GM10248 (cell line): ENCODE measurements around the gene FHIT.

Experiments
- CTCF ChIA-PET: fragments of 300-600 bp; sonication (Branson Sonifier 250); formaldehyde crosslinking; extraction: SDS; loops from one replicate; lab custom pipeline; 2021; ENCODE audit warnings: antibody characterized with exemption; lab: Yijun Ruan, JAX
- POLR2A ChIA-PET: fragments of 350-650 bp; sonication (Branson Sonifier 250); formaldehyde crosslinking; extraction: SDS; loops from one replicate; lab custom pipeline; 2020; ENCODE audit warnings: antibody characterized with exemption; lab: Yijun Ruan, JAX
- DNase-seq: peaks from one replicate; pipeline ENCODE4 v3.0.0; 2012; ENCODE audit errors: extremely low spot score
- CTCF ChIP-seq: IDR thresholded peaks from 2 replicates; pipeline ENCODE4 v1.5.1; 2012; ENCODE audit warnings: mild to moderate bottlenecking, low read depth; ENCODE audit errors: extremely low read depth, missing control alignments, control extremely low read depth

FHIT gene

GRCh38 chr3:61092870-61093269, 158.4 kb downstream of the FHIT start:
- CTCF ChIA-PET = interaction anchor here (1.4 kb wide), 1 partner anchor 20 kb away, joined by 3 read pairs; no protein-coding TSS in a partner anchor
- POLR2A ChIA-PET = no interaction called here
- no peak for DNase-seq
- TF ChIP-seq CTCF = no peak

- ChIA-PET CTCF (no interaction called here), POLR2A (no interaction called here)
- DNase-seq = no peak
- no peak for TF ChIP-seq CTCF
Measured at GRCh38 chr3:61090389-61091169, 160.7 kb downstream of the FHIT start.

- TF ChIP-seq CTCF = no peak
- ChIA-PET POLR2A (no interaction called here), CTCF (interaction anchor here (1.1 kb wide), 1 partner anchor 16 kb away, joined by 4 read pairs; no protein-coding TSS in a partner anchor)
- DNase-seq = no peak
Measured at GRCh38 chr3:61087465-61087864, 163.8 kb downstream of the FHIT start.

GRCh38 chr3:61081554-61081953, 169.7 kb downstream of the FHIT start:
- POLR2A ChIA-PET = no interaction called here
- no peak for TF ChIP-seq CTCF
- CTCF ChIA-PET = interaction anchor here (1.2 kb wide), 1 partner anchor 14 kb away, joined by 4 read pairs; no protein-coding TSS in a partner anchor
- no peak for DNase-seq

- ChIA-PET POLR2A (no interaction called here), CTCF (interaction anchor here (1.2 kb wide), 1 partner anchor 13 kb away, joined by 4 read pairs; no protein-coding TSS in a partner anchor)
- TF ChIP-seq CTCF = no peak
- no peak for DNase-seq
Measured at GRCh38 chr3:61080737-61081445, 170.4 kb downstream of the FHIT start.

- CTCF ChIA-PET = no interaction called here
- POLR2A ChIA-PET = no interaction called here
- no peak for TF ChIP-seq CTCF
- no peak for DNase-seq
Measured at GRCh38 chr3:61078048-61078752, 173.1 kb downstream of the FHIT start.
